ACC112 (cell line): Measurements from ENCODE around the gene ING5.

Experiments
- H2AFZ ChIP-seq: fragments of 200-600 bp; sonication (generic); one replicate; pipeline ENCODE4 v1.6.0; 2017; ENCODE audit warnings: antibody characterized with exemption, low read length; ENCODE audit not compliant: unreplicated experiment
- H3K27ac ChIP-seq: fragments of 200-600 bp; sonication (generic); 2 replicates; pipeline ENCODE4 v1.5.1; 2014; ENCODE audit warnings: low read depth, mild to moderate bottlenecking, antibody characterized with exemption, low read length, moderate library complexity
- H3K27me3 ChIP-seq: fragments of 200-600 bp; sonication (generic); 2 replicates; pipeline ENCODE4 v1.6.1; 2014; ENCODE audit warnings: mild to moderate bottlenecking, antibody characterized with exemption, low read length, moderate library complexity, mixed read lengths; ENCODE audit not compliant: insufficient read depth
- H3K36me3 ChIP-seq: fragments of 200-600 bp; sonication (generic); 2 replicates; pipeline ENCODE4 v1.6.1; 2016; ENCODE audit warnings: mild to moderate bottlenecking, antibody characterized with exemption, low read length, moderate library complexity, mixed read lengths; ENCODE audit not compliant: insufficient read depth
- H3K4me1 ChIP-seq: fragments of 200-600 bp; sonication (generic); one replicate; pipeline ENCODE4 v1.6.1; 2016; ENCODE audit warnings: low read length, mixed read lengths; ENCODE audit not compliant: insufficient read depth, unreplicated experiment, control insufficient read depth
- H3K4me3 ChIP-seq: fragments of 200-600 bp; sonication (generic); 2 replicates; pipeline ENCODE4 v1.5.1; 2014; ENCODE audit warnings: mild to moderate bottlenecking, low read depth, low read length
- H3K79me2 ChIP-seq: fragments of 200-600 bp; sonication (generic); one replicate; pipeline ENCODE4 v1.6.0; 2016; ENCODE audit warnings: low read length; ENCODE audit not compliant: control insufficient read depth, unreplicated experiment, insufficient read depth

The ING5 gene

DNA sequence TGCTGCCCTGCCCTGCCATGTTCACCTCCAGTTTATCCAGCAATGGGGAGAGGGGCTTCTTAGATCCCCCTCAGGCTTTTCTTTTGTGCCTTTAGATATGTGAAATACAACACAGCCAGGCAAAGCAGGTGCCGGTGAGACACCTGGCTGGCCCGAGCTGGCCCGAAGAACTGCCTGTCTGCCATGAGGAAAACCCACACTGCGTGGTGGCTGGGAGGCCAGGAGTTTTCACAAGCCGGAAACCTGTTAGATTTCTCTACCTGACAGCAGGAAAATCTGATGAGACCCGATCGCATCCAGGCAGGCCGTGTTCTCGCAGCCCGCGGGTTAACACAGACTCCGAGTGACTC, 69.1 kb downstream of the ING5 start:
- no peak overlapping the region for H3K4me3 ChIP-seq
- H3K4me1 ChIP-seq = peaks cover 16% of the 10 kb centered on the region
- no peak overlapping the region for H3K27ac ChIP-seq
- no peaks in the 10 kb centered on the region for H3K27me3 ChIP-seq
- H3K79me2 ChIP-seq = no peaks in the 10 kb centered on the region
- no peaks in the 10 kb centered on the region for H3K36me3 ChIP-seq
- H2AFZ ChIP-seq = no peak overlapping the region

DNA sequence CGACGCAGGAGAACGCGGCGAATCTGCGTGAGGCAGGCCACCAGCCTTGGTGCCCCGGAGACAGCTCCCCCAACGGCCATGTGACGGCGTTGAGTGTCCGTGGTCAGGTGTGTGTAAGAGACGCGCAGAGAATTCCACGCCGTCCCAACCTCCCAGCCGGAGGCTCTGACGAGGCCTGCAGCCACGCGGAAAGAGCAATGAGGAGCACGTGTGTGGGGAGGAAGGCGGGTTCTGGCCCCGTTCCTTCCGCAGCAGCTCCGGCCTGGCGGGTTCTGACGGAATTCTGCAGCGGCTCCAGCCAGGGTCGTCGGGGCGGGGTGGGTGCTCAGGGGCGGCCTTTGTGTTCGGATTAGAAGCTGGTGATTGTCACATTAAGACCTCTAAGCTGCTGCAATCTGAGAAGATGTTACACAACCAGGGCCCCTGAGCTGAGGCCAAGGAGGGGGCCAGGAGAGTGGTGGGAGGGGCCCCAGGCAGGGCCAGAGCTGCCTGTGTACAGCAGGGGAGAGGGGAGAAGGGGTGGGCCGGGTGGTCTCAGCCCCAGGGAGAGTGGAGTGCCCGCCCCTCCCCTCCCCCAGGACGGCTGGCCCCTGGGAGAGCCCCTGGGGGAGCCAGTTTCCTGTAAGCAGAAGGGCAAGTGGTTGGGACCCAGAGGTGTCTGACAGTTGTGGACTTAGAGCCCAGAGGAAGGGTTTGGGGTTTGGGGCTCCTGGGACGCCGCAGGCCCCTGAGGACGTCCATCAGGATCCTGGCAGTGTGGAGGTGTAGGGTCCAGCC, 69.6 kb downstream of the ING5 start:
- H3K36me3 ChIP-seq = no peaks in the 10 kb centered on the region
- no peak overlapping the region for H3K4me3 ChIP-seq
- no peaks in the 10 kb centered on the region for H3K27me3 ChIP-seq
- no peak overlapping the region for H3K27ac ChIP-seq
- no peak overlapping the region for H2AFZ ChIP-seq
- H3K4me1 ChIP-seq = peaks cover 16% of the 10 kb centered on the region
- H3K79me2 ChIP-seq = no peaks in the 10 kb centered on the region

DNA sequence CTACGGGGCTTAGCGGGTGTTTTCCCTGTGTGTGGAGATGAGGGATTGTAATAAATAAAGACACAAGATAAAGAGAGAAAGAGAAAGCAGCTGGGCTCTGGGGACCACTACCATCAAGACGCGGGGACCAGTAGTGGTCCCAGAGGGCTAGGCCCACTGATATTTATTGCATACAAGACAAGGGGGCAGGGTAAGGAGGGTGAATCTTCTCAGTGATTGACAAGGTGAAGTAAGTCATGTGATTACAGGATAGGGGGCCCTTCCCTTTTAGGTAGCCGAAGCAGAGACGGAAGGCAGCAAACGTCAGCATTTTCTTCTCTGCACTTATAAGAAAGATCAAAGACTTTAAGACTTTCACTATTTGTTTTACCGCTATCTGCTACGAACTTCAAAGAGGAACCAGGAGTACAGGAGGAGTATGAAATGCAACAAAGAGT, 70.2 kb downstream of the ING5 start:
- no peaks in the 10 kb centered on the region for H3K27me3 ChIP-seq
- H3K79me2 ChIP-seq = no peaks in the 10 kb centered on the region
- no peak overlapping the region for H2AFZ ChIP-seq
- peaks cover 16% of the 10 kb centered on the region for H3K4me1 ChIP-seq
- no peaks in the 10 kb centered on the region for H3K36me3 ChIP-seq
- no peak overlapping the region for H3K4me3 ChIP-seq
- H3K27ac ChIP-seq = no peak overlapping the region

- Histone ChIP-seq H3K27me3 (no peaks in the 10 kb centered on the region), H2AFZ (no peak overlapping the region), H3K4me1 (peaks cover 16% of the 10 kb centered on the region)
Measured at GRCh38 chr2:241773511-241774418, 71.9 kb downstream of the ING5 start.

GRCh38 chr2:241774419-241775222, 72.8 kb downstream of the ING5 start:
- H3K27ac ChIP-seq = no peak overlapping the region
- no peaks in the 10 kb centered on the region for H3K27me3 ChIP-seq
- H3K79me2 ChIP-seq = no peaks in the 10 kb centered on the region
- peaks cover 16% of the 10 kb centered on the region for H3K4me1 ChIP-seq
- no peaks in the 10 kb centered on the region for H3K36me3 ChIP-seq
- no peak overlapping the region for H3K4me3 ChIP-seq
- H2AFZ ChIP-seq = no peak overlapping the region

More at GRCh38 chr2:241773511-241774418, 71.9 kb downstream of the ING5 start:
- H3K79me2 ChIP-seq = no peaks in the 10 kb centered on the region
- no peak overlapping the region for H3K4me3 ChIP-seq
- H3K36me3 ChIP-seq = no peaks in the 10 kb centered on the region
- H3K27ac ChIP-seq = no peak overlapping the region

GRCh38 chr2:241775223-241776177, 73.7 kb downstream of the ING5 start:
- no peak overlapping the region for H2AFZ ChIP-seq
- H3K4me3 ChIP-seq = no peak overlapping the region
- peaks cover 16% of the 10 kb centered on the region for H3K4me1 ChIP-seq
- no peaks in the 10 kb centered on the region for H3K27me3 ChIP-seq
- H3K79me2 ChIP-seq = no peaks in the 10 kb centered on the region
- H3K36me3 ChIP-seq = no peaks in the 10 kb centered on the region
- no peak overlapping the region for H3K27ac ChIP-seq

- no peaks in the 10 kb centered on the region for H3K79me2 ChIP-seq
- peaks cover 12% of the 10 kb centered on the region for H3K4me1 ChIP-seq
- no peak within 1 kb of the TSS for H2AFZ ChIP-seq
- no peaks in the 10 kb centered on the region for H3K27me3 ChIP-seq
- no peak within 1 kb of the TSS for H3K4me3 ChIP-seq
- no peak within 1 kb of the TSS for H3K27ac ChIP-seq
- no peaks in the 10 kb centered on the region for H3K36me3 ChIP-seq
Measured at GRCh38 chr2:241776336-241777169, 74.7 kb downstream of the ING5 start, which contains the start of gene GAL3ST2. TSS of gene GAL3ST2 (plus strand) at chr2:241776822. CDS start at chr2:241776956, 134 bp downstream.

- no peak overlapping the region for H3K4me3 ChIP-seq
- no peaks in the 10 kb centered on the region for H3K79me2 ChIP-seq
- H3K27me3 ChIP-seq = no peaks in the 10 kb centered on the region
- peaks cover 9% of the 10 kb centered on the region for H3K4me1 ChIP-seq
- H3K36me3 ChIP-seq = no peaks in the 10 kb centered on the region
- no peak overlapping the region for H3K27ac ChIP-seq
- no peak overlapping the region for H2AFZ ChIP-seq
Measured at GRCh38 chr2:241777170-241777685, 75.4 kb downstream of the ING5 start.
